ENCODE results near the gene PDGFA. TPM values are rescaled to one million over a fixed set of nuclear protein-coding genes. Genes with fewer than 3 reads are reported as not detected.

The PDGFA gene
- total and polyA plus RNA-seq, 4 experiments from 2014 or later, result 0.20 TPM; not detected in 3

DNA sequence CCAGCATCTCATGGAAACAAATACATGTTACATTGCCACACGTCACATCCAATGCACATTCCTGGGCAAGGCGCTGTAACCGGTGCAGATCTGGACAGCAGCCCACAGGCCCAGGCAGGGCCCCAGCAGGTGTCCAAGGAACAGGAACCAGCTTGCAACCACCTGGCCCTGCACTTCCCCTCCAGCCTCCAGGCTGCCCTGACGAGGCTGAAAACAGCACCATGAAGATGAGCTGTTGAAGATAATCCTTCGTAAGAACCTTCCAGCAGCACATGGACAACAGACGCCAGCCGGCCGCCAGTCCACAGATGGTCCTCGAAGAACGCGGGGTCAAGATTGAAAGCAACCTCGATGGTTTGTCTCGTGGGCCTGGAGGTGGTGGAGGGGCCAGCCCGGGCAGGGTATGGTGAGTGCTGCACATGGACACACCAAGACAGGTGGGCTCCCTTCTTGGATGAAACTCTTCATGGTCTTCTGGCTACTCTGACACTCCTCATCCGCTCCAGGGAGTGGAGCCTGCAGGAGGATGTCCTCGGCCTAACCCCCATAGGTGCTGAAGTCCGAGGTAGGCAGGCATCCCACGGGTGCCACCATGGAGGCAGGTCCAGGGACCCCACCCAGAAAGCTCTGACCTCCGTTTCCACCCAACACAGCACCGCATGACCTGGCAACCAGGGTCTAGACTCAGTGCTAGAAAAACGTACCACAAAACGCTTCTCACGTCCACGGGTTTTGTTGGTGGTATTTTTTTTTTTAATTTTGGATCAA lies 22.9 kb downstream of the PDGFA start:
- Histone ChIP-seq H3K9me3 (ENCODE audit: control insufficient read depth in 1 of 2, low read length in 2 of 2) (no peaks in the 10 kb centered on the region), H3K27me3 (ENCODE audit: insufficient read depth, low read length) (no peaks in the 10 kb centered on the region), H3K36me3 (ENCODE audit: insufficient read depth, low read length) (no peaks in the 10 kb centered on the region), H3K4me1 (ENCODE audit: insufficient read depth, low read length) (no peaks in the 10 kb centered on the region), H3K27ac (ENCODE audit: low read depth, low read length) (no peak overlapping the region), H3K4me3 (ENCODE audit: low read length in 2 of 2) (no peak overlapping the region)
- POLR2A ChIA-PET (ENCODE audit: partially characterized antibody), result no interaction called here
- intact Hi-C loops (cut with micrococcal nuclease), result no loop called here
- H3K36me3 Mint-ChIP-seq, result no peaks in the 10 kb centered on the region
- H3K27me3 Mint-ChIP-seq, result no peaks in the 10 kb centered on the region
- no peak for DNase-seq
- CTCF ChIA-PET (ENCODE audit: partially characterized antibody), result no interaction called here
- no peaks in the 10 kb centered on the region for H3K9me3 Mint-ChIP-seq
- H3K4me1 Mint-ChIP-seq, result peaks cover 0 to 6% (median 3%) of the 10 kb centered on the region in 4 donors
- H3K4me3 Mint-ChIP-seq, result no peak overlapping the region
- peak overlapping the region in 1 of 7 donors; percentile 48 for H3K27ac Mint-ChIP-seq

DNA sequence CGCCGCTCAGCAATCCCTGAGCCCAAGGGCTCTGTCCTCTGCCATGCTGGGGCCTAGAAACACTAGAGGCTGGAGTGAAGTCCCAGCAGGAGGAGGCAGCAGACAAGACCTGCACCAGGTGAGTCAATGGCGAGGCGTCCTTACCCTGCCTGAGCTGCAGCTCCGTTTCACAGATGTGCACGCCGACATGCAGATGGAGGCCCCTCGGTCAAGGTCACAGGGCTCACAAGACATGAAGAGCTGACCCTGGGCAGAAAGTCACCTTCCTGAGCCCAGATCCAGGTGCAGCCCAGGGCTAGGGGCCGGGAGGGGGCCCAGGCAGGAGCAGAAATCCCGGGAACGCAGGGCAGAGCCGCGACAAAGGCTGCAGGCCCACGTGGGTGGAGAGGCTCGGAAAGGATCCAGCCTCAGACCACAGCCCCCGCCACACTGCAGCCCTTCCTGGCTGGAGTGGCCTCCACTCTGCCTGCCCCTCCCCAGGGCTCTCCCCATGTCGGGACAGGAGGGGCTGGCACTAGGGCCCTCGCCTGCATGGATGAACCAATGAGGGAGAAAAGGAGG lies 23.8 kb downstream of the PDGFA start:
- DNase-seq, result no peak
- Mint-ChIP-seq H3K9me3 (no peaks in the 10 kb centered on the region), H3K4me1 (peaks cover 0 to 6% (median 3%) of the 10 kb centered on the region in 4 donors), H3K36me3 (no peaks in the 10 kb centered on the region), H3K27me3 (no peaks in the 10 kb centered on the region), H3K27ac (no peak overlapping the region), H3K4me3 (no peak overlapping the region)
- no peaks in the 10 kb centered on the region for H3K27me3 ChIP-seq (ENCODE audit: insufficient read depth, low read length)
- no peaks in the 10 kb centered on the region for H3K4me1 ChIP-seq (ENCODE audit: insufficient read depth, low read length)
- ChIA-PET CTCF (ENCODE audit: partially characterized antibody) (no interaction called here), POLR2A (ENCODE audit: partially characterized antibody) (no interaction called here)
- H3K4me3 ChIP-seq (ENCODE audit: low read length in 2 of 2), result no peak overlapping the region
- intact Hi-C loops (cut with micrococcal nuclease), result no loop called here
- H3K36me3 ChIP-seq (ENCODE audit: insufficient read depth, low read length), result no peaks in the 10 kb centered on the region
- no peaks in the 10 kb centered on the region for H3K9me3 ChIP-seq (ENCODE audit: control insufficient read depth in 1 of 2, low read length in 2 of 2)
- H3K27ac ChIP-seq (ENCODE audit: low read depth, low read length), result no peak overlapping the region

- Histone ChIP-seq H3K36me3 (ENCODE audit: insufficient read depth, low read length) (no peaks in the 10 kb centered on the region), H3K4me1 (ENCODE audit: insufficient read depth, low read length) (no peaks in the 10 kb centered on the region), H3K27ac (ENCODE audit: low read depth, low read length) (no peak overlapping the region), H3K4me3 (ENCODE audit: low read length in 2 of 2) (no peak overlapping the region), H3K27me3 (ENCODE audit: insufficient read depth, low read length) (no peaks in the 10 kb centered on the region), H3K9me3 (ENCODE audit: control insufficient read depth in 1 of 2, low read length in 2 of 2) (no peaks in the 10 kb centered on the region)
- H3K4me1 Mint-ChIP-seq, result peaks cover 0 to 6% (median 3%) of the 10 kb centered on the region in 4 donors
- no peaks in the 10 kb centered on the region for H3K36me3 Mint-ChIP-seq
- ChIA-PET POLR2A (ENCODE audit: partially characterized antibody) (no interaction called here), CTCF (ENCODE audit: partially characterized antibody) (no interaction called here)
- no peak overlapping the region for H3K4me3 Mint-ChIP-seq
- no peaks in the 10 kb centered on the region for H3K9me3 Mint-ChIP-seq
- no peaks in the 10 kb centered on the region for H3K27me3 Mint-ChIP-seq
- no peak for DNase-seq
- intact Hi-C loops (cut with micrococcal nuclease), result no loop called here
- no peak overlapping the region for H3K27ac Mint-ChIP-seq
Measured at GRCh38 chr7:495326-495725, 24.3 kb downstream of the PDGFA start.

DNA sequence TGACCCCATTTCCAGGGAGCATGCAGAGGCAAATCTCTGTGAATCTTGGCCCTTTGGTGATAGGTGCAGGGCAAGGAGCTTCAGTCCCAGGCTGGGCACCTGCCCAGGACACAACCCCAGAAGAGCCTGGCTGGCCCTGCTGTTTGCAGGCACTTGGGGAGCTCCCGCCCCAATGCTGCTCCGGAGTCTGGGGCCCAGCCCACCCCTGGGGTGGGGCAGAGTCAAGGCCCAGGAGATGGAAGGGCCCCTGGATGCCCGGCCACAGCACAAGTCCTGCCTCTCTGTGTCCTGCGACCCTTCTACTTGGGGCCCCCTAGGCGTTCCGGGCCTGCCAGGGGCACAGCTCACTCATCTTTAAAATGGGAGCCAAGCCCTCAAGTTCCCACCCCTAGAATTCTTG lies 24.7 kb downstream of the PDGFA start:
- Mint-ChIP-seq H3K4me3 (no peak overlapping the region), H3K4me1 (peaks cover 0 to 6% (median 3%) of the 10 kb centered on the region in 4 donors), H3K27me3 (no peaks in the 10 kb centered on the region), H3K36me3 (no peaks in the 10 kb centered on the region), H3K9me3 (no peaks in the 10 kb centered on the region), H3K27ac (no peak overlapping the region)
- H3K27me3 ChIP-seq (ENCODE audit: insufficient read depth, low read length), result no peaks in the 10 kb centered on the region
- ChIA-PET POLR2A (ENCODE audit: partially characterized antibody) (no interaction called here), CTCF (ENCODE audit: partially characterized antibody) (no interaction called here)
- H3K27ac ChIP-seq (ENCODE audit: low read depth, low read length), result no peak overlapping the region
- no peaks in the 10 kb centered on the region for H3K4me1 ChIP-seq (ENCODE audit: insufficient read depth, low read length)
- intact Hi-C loops (cut with micrococcal nuclease), result no loop called here
- no peaks in the 10 kb centered on the region for H3K36me3 ChIP-seq (ENCODE audit: insufficient read depth, low read length)
- no peak for DNase-seq
- no peaks in the 10 kb centered on the region for H3K9me3 ChIP-seq (ENCODE audit: control insufficient read depth in 1 of 2, low read length in 2 of 2)
- H3K4me3 ChIP-seq (ENCODE audit: low read length in 2 of 2), result no peak overlapping the region

- H3K4me3 Mint-ChIP-seq, result no peak overlapping the region
- CTCF ChIA-PET (ENCODE audit: partially characterized antibody), result no interaction called here
- H3K27ac ChIP-seq (ENCODE audit: low read depth, low read length), result no peak overlapping the region
- no peak for DNase-seq
- H3K9me3 Mint-ChIP-seq, result no peaks in the 10 kb centered on the region
- H3K36me3 ChIP-seq (ENCODE audit: insufficient read depth, low read length), result no peaks in the 10 kb centered on the region
- POLR2A ChIA-PET (ENCODE audit: partially characterized antibody), result no interaction called here
- H3K27me3 Mint-ChIP-seq, result no peaks in the 10 kb centered on the region
- H3K4me1 ChIP-seq (ENCODE audit: insufficient read depth, low read length), result no peaks in the 10 kb centered on the region
- H3K27ac Mint-ChIP-seq, result no peak overlapping the region
- H3K9me3 ChIP-seq (ENCODE audit: control insufficient read depth in 1 of 2, low read length in 2 of 2), result no peaks in the 10 kb centered on the region
- intact Hi-C loops (cut with micrococcal nuclease), result no loop called here
- no peaks in the 10 kb centered on the region for H3K27me3 ChIP-seq (ENCODE audit: insufficient read depth, low read length)
- no peak overlapping the region for H3K4me3 ChIP-seq (ENCODE audit: low read length in 2 of 2)
- H3K36me3 Mint-ChIP-seq, result no peaks in the 10 kb centered on the region
- H3K4me1 Mint-ChIP-seq, result peaks cover 0 to 6% (median 3%) of the 10 kb centered on the region in 4 donors
Measured at GRCh38 chr7:494259-494687, 25.4 kb downstream of the PDGFA start.

DNA sequence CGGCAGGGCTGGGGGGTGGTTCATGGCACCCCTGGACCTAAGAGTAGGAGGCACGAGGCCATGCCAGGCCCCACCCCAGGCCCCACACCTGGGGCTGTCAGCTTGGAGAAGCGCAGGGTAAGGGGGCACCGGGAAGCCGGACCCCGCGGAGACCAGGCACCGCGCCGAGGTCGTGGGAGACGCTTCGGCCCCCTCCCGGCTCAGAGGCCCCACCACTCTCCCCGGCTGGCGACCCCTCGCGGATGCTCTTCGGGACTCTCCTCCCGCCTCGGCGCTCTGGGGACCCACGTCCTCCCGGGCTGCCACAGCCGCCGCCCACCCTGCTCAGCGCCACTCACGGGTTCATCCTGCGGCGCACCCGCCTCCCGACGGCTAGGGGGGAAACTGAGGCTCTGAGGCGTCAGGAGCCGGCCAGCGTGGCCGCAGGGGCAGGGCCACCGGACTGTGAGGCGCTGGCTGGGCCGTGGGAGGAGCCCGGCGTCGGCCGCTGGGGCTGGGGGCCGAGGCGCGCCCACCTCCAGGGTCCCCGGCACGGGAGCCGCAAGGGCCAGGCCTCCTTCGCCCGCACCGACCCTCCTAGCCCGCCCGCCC lies 25.9 kb downstream of the PDGFA start:
- Histone ChIP-seq H3K27ac (ENCODE audit: low read depth, low read length) (no peak overlapping the region), H3K27me3 (ENCODE audit: insufficient read depth, low read length) (no peaks in the 10 kb centered on the region), H3K9me3 (ENCODE audit: control insufficient read depth in 1 of 2, low read length in 2 of 2) (no peaks in the 10 kb centered on the region), H3K36me3 (ENCODE audit: insufficient read depth, low read length) (no peaks in the 10 kb centered on the region), H3K4me3 (ENCODE audit: low read length in 2 of 2) (no peak overlapping the region), H3K4me1 (ENCODE audit: insufficient read depth, low read length) (no peaks in the 10 kb centered on the region)
- Mint-ChIP-seq H3K27me3 (no peaks in the 10 kb centered on the region), H3K27ac (no peak overlapping the region), H3K4me3 (no peak overlapping the region), H3K4me1 (peaks cover 0 to 6% (median 3%) of the 10 kb centered on the region in 4 donors), H3K36me3 (no peaks in the 10 kb centered on the region), H3K9me3 (no peaks in the 10 kb centered on the region)
- ChIA-PET CTCF (ENCODE audit: partially characterized antibody) (no interaction called here), POLR2A (ENCODE audit: partially characterized antibody) (no interaction called here)
- DNase-seq, result no peak
- intact Hi-C loops (cut with micrococcal nuclease), result no loop called here

- Histone ChIP-seq H3K27ac (ENCODE audit: low read depth, low read length) (no peak overlapping the region), H3K4me3 (ENCODE audit: low read length in 2 of 2) (no peak overlapping the region), H3K27me3 (ENCODE audit: insufficient read depth, low read length) (no peaks in the 10 kb centered on the region), H3K9me3 (ENCODE audit: control insufficient read depth in 1 of 2, low read length in 2 of 2) (no peaks in the 10 kb centered on the region), H3K36me3 (ENCODE audit: insufficient read depth, low read length) (no peaks in the 10 kb centered on the region), H3K4me1 (ENCODE audit: insufficient read depth, low read length) (no peaks in the 10 kb centered on the region)
- POLR2A ChIA-PET (ENCODE audit: partially characterized antibody), result no interaction called here
- CTCF ChIA-PET (ENCODE audit: partially characterized antibody), result interaction anchor here (0.6 kb wide), 1 partner anchor 42 kb away, joined by 3 read pairs; no protein-coding TSS in a partner anchor
- intact Hi-C loops (cut with micrococcal nuclease), result no loop called here
- Mint-ChIP-seq H3K36me3 (no peaks in the 10 kb centered on the region), H3K4me1 (no peaks in the 10 kb centered on the region), H3K9me3 (no peaks in the 10 kb centered on the region), H3K27ac (peak overlapping the region in 1 of 7 donors; percentile 75), H3K27me3 (no peaks in the 10 kb centered on the region), H3K4me3 (peak overlapping the region in 2 of 8 donors; percentile 9 to 48)
- DNase-seq, result no peak
Measured at GRCh38 chr7:492714-493065, 27.0 kb downstream of the PDGFA start.
